Uterus (tissue), 2 donors: ENCODE measurements around the gene C16orf92.

Experiments
- POLR2A ChIP-seq, 2 donors: fragments of 450-650 bp; IDR thresholded peaks; one replicate each; pipeline ENCODE4 v1.6.1; 2016; ENCODE audit warnings: antibody characterized with exemption in 2 of 2, mild to moderate bottlenecking in 1 of 2, moderate library complexity in 1 of 2
- TF ChIP-seq, protein P1 (sequence below), 4 experiments: fragments of 200-600 bp in 2 of 4; fragments of 450-650 bp in 2 of 4; sonication (generic) in 2 of 4; IDR thresholded peaks; one replicate each; pipeline ENCODE4 v1.5.1; 2016 to 2019; ENCODE audit warnings: antibody characterized with exemption in 4 of 4, mild to moderate bottlenecking in 2 of 4, moderate library complexity in 1 of 4

DNA sequence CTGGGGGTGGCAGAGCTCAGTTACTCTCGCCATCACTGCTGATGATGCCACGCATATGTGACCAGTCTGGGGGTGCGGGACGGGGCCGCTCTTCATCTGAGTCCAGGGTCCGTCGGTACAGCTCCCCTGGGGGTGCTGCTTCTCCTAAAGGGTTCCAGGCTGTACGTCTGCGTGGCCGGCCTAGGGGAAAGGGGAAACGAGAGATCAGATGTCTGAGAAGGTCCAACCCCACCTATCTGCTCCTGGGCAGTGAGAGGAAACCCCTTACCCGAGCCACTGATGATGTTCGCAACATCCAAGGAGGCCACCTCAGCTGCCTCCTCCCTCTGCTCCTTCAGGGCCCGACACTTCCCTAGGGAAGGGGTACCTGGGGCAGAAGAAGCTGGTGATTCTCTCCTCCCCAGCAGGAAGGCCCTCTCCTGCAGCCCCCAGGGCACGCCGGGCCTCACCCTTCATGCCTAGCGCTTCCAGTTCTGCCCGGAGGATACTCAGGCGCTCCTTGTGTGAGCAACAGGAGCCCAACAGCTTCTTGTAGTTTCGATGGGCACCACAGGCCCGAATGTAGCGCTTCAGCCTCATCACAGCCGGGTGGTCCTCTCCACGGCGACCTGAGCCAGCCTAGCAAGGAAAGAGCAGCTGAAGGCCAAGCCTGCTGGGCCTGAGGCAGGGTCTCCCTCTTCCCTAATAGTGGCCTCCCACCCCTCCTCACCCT lies 29.7 kb upstream of the C16orf92 start:
- TF ChIP-seq, protein P1, sequence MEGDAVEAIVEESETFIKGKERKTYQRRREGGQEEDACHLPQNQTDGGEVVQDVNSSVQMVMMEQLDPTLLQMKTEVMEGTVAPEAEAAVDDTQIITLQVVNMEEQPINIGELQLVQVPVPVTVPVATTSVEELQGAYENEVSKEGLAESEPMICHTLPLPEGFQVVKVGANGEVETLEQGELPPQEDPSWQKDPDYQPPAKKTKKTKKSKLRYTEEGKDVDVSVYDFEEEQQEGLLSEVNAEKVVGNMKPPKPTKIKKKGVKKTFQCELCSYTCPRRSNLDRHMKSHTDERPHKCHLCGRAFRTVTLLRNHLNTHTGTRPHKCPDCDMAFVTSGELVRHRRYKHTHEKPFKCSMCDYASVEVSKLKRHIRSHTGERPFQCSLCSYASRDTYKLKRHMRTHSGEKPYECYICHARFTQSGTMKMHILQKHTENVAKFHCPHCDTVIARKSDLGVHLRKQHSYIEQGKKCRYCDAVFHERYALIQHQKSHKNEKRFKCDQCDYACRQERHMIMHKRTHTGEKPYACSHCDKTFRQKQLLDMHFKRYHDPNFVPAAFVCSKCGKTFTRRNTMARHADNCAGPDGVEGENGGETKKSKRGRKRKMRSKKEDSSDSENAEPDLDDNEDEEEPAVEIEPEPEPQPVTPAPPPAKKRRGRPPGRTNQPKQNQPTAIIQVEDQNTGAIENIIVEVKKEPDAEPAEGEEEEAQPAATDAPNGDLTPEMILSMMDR (IDR thresholded peaks at IDR 0.05) = no peak
- TF ChIP-seq POLR2A (IDR thresholded peaks at IDR 0.05) = no peak
